ENCODE results near the gene MPV17L. TPM values are rescaled to one million over a fixed set of nuclear protein-coding genes. Genes with fewer than 3 reads are reported as not detected.
A peak's percentile ranks its signal among the peaks of the same experiment; 100 is the strongest.

The MPV17L gene
- total RNA-seq, 1 experiment from 2014 or later, result 4.6 TPM

DNA sequence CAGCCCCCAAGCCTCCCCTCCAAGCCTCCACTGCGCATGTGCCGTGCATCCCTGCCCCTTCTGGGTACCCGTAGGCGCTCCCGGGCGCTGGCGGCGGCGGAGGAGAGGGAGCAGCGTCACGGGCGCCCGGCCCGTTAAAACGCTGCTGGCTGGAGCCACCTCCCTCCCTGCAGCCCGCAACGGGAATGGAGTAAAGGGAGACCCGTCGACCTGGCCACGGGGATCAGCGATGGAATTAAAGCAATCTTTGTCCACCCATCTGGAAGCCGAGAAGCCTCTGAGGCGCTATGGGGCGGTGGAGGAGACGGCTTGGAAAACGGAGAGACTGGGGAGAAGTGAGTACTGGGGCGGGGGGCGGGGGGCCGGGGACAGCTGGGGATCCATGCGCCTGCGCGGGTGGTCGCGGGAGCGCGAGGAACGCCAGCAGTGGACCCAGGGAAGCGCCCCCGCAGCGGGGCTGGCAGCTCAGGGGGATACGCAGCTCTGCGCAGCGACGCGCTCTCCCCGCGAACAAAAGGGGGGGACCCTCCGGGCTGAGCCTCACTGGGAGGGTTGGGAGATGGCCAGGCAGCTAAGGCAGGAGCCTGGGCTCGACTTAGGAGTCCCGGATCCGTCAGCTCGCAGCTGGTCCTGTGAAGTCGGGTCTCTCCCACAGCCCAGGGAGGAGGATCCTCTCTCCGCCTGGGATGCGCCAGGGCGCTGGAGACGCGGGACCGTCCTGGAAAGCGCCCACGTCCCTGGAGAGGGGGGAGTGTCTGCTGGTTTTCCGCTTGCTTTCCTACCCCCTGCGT, 39.1 kb downstream of the MPV17L start, which contains the start of gene BMERB1:
TSS of gene BMERB1 (plus strand) at position 164 of the 791 bp plus-strand sequence. CDS start at position 230, 66 bp downstream.
- Mint-ChIP-seq H3K9me3 (ENCODE audit: unreplicated experiment) (no peaks in the 10 kb centered on the region), H3K4me1 (ENCODE audit: low read depth, unreplicated experiment) (peaks cover 6% of the 10 kb centered on the region), H3K4me3 (ENCODE audit: unreplicated experiment) (peak within 1 kb of the TSS; percentile 63), H3K27ac (ENCODE audit: unreplicated experiment) (no peak within 1 kb of the TSS), H3K27me3 (ENCODE audit: insufficient read depth, unreplicated experiment) (peaks cover 10% of the 10 kb centered on the region), H3K36me3 (ENCODE audit: insufficient read depth, unreplicated experiment) (no peaks in the 10 kb centered on the region)
- CTCF ChIA-PET, result interaction anchor here (0.6 kb wide), 1 partner anchor 693 kb away, joined by 7 read pairs; no protein-coding TSS in a partner anchor
- TF ChIP-seq, protein P1, sequence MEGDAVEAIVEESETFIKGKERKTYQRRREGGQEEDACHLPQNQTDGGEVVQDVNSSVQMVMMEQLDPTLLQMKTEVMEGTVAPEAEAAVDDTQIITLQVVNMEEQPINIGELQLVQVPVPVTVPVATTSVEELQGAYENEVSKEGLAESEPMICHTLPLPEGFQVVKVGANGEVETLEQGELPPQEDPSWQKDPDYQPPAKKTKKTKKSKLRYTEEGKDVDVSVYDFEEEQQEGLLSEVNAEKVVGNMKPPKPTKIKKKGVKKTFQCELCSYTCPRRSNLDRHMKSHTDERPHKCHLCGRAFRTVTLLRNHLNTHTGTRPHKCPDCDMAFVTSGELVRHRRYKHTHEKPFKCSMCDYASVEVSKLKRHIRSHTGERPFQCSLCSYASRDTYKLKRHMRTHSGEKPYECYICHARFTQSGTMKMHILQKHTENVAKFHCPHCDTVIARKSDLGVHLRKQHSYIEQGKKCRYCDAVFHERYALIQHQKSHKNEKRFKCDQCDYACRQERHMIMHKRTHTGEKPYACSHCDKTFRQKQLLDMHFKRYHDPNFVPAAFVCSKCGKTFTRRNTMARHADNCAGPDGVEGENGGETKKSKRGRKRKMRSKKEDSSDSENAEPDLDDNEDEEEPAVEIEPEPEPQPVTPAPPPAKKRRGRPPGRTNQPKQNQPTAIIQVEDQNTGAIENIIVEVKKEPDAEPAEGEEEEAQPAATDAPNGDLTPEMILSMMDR (IDR thresholded peaks at IDR 0.05; ENCODE audit: insufficient read depth in 1 of 2, low read depth in 1 of 2, low read length in 1 of 2, severe bottlenecking in 1 of 2, unreplicated experiment in 1 of 2), result no peak
- Histone ChIP-seq H3K27me3 (replicated peaks; ENCODE audit: control insufficient read depth, insufficient read depth, low read length) (no peaks in the 10 kb centered on the region; the same call in 1 of the 2 replicates), H3K36me3 (ENCODE audit: control insufficient read depth, insufficient read depth, low read length) (no peaks in the 10 kb centered on the region), H3K4me3 (ENCODE audit: low read depth, low read length) (peak within 1 kb of the TSS; percentile 30), H3K4me1 (no peaks in the 10 kb centered on the region), H3K9me3 (no peaks in the 10 kb centered on the region)
- no peak for DNase-seq
- no TSS peak for BruUV-seq (replicated peaks)
- POLR2A ChIA-PET, result no interaction called here
- intact Hi-C loops (cut with micrococcal nuclease; ENCODE audit: unreplicated experiment), result no loop called here

DNA sequence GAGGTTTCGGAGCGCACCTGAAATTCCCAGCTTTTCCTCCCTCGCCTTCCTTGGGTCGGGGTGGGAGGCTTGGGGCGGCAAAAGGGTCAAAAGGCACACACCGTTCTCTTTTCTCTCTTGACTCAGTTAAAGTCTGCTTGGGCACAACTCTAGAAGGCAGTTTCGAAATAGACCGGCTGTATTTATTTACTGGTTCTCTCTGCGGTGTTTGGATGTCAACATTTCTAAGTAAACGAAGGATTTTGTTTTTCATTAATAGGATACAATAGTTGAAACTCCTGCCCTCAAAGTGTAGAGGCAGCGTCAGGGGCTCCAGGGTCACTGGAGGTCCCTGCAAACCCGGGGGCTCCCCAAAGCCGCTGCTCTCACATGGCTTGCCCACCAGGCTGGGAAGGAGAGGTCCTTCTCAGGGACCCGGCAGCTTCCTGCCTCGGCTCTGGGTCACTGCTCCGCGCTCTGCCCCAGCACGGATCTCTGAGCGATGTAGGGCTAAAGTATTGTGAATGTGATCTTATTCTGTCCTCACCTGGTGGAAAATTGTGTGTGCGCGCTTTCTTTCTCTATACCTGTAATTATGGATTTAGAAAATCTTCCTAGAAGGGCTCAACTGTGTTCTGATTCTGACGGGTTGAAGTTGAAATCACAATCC, 39.8 kb downstream of the MPV17L start:
- BruUV-seq (replicated peaks), result no TSS peak
- TF ChIP-seq, protein P1 (IDR thresholded peaks at IDR 0.05; ENCODE audit: insufficient read depth in 1 of 2, low read depth in 1 of 2, low read length in 1 of 2, severe bottlenecking in 1 of 2, unreplicated experiment in 1 of 2), result no peak
- intact Hi-C loops (cut with micrococcal nuclease; ENCODE audit: unreplicated experiment), result no loop called here
- Histone ChIP-seq H3K9me3 (no peaks in the 10 kb centered on the region), H3K4me1 (no peaks in the 10 kb centered on the region), H3K27me3 (replicated peaks; ENCODE audit: control insufficient read depth, insufficient read depth, low read length) (no peaks in the 10 kb centered on the region; the same call in 1 of the 2 replicates), H3K36me3 (ENCODE audit: control insufficient read depth, insufficient read depth, low read length) (no peaks in the 10 kb centered on the region), H3K4me3 (ENCODE audit: low read depth, low read length) (peak overlapping the region; percentile 30)
- ChIA-PET CTCF (no interaction called here), POLR2A (no interaction called here)
- DNase-seq, result peak in 1 of 2 experiments; percentile 12
- Mint-ChIP-seq H3K36me3 (ENCODE audit: insufficient read depth, unreplicated experiment) (no peaks in the 10 kb centered on the region), H3K4me3 (ENCODE audit: unreplicated experiment) (peak overlapping the region; percentile 63), H3K27ac (ENCODE audit: unreplicated experiment) (no peak overlapping the region), H3K9me3 (ENCODE audit: unreplicated experiment) (no peaks in the 10 kb centered on the region), H3K27me3 (ENCODE audit: insufficient read depth, unreplicated experiment) (peaks cover 10% of the 10 kb centered on the region), H3K4me1 (ENCODE audit: low read depth, unreplicated experiment) (peaks cover 6% of the 10 kb centered on the region)

DNA sequence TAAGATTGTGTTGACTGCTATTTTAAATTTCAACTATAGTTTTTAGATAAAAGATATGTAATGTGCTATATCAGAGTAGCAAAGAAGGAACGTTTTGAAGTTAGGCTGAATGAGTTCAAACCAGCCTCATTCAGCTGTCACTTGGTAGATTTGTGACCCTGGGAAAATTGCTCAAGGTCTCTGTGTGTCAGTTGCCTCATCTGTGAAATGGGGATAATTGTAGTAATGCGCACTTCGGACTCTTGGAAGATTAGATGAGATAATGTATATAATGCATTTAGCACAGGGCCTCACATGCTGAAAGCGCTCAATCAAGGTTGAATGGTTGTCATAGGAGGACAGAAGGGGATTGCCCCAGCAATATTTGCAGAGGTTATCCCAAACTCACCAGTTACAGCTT, 43.5 kb downstream of the MPV17L start:
- POLR2A ChIA-PET, result no interaction called here
- CTCF ChIA-PET, result no interaction called here
- peaks cover 6% of the 10 kb centered on the region for H3K4me1 Mint-ChIP-seq (ENCODE audit: low read depth, unreplicated experiment)
- no peak overlapping the region for H3K4me3 Mint-ChIP-seq (ENCODE audit: unreplicated experiment)
- H3K36me3 Mint-ChIP-seq (ENCODE audit: insufficient read depth, unreplicated experiment), result no peaks in the 10 kb centered on the region
- no peak overlapping the region for H3K27ac Mint-ChIP-seq (ENCODE audit: unreplicated experiment)
- H3K9me3 Mint-ChIP-seq (ENCODE audit: unreplicated experiment), result no peaks in the 10 kb centered on the region
- H3K4me3 ChIP-seq (ENCODE audit: low read depth, low read length), result no peak overlapping the region
- H3K27me3 Mint-ChIP-seq (ENCODE audit: insufficient read depth, unreplicated experiment), result peaks cover 7% of the 10 kb centered on the region
- no peak for DNase-seq
- no peaks in the 10 kb centered on the region for H3K4me1 ChIP-seq
- BruUV-seq (replicated peaks), result no TSS peak
- intact Hi-C loops (cut with micrococcal nuclease; ENCODE audit: unreplicated experiment), result no loop called here
- no peaks in the 10 kb centered on the region; the same call in 1 of the 2 replicates for H3K27me3 ChIP-seq (replicated peaks; ENCODE audit: control insufficient read depth, insufficient read depth, low read length)
- H3K9me3 ChIP-seq, result no peaks in the 10 kb centered on the region
- TF ChIP-seq, protein P1 (IDR thresholded peaks at IDR 0.05; ENCODE audit: insufficient read depth in 1 of 2, low read depth in 1 of 2, low read length in 1 of 2, severe bottlenecking in 1 of 2, unreplicated experiment in 1 of 2), result no peak
- H3K36me3 ChIP-seq (ENCODE audit: control insufficient read depth, insufficient read depth, low read length), result no peaks in the 10 kb centered on the region

Measured in Caco-2 (cell line).